WTC11 (cell line): Measurements from ENCODE around the gene CELSR3. TPM values are rescaled to one million over a fixed set of nuclear protein-coding genes. Genes with fewer than 3 reads are reported as not detected.

Source experiments
- ATAC-seq: fragments of 200-7000 bp; cut with Tn5 transposase; 2 replicates; pipeline ENCODE4 v1.10.0; 2021; ENCODE audit warnings: mild to moderate bottlenecking, moderate library complexity
- CTCF ChIA-PET: fragments of 300-600 bp; sonication (Branson Sonifier 250); formaldehyde crosslinking; loops from one replicate; lab custom pipeline; 2021; ENCODE audit warnings: antibody characterized with exemption; lab: Charles Lee
- POLR2A ChIA-PET: fragments of 350-600 bp; sonication (Branson Sonifier 250); formaldehyde crosslinking; loops from one replicate; lab custom pipeline; 2021; ENCODE audit warnings: antibody characterized with exemption; lab: Charles Lee
- DNase-seq: peaks from one replicate; pipeline ENCODE4 v3.0.0; 2021; ENCODE audit warnings: low spot score
- H3K27ac Mint-ChIP-seq: 2 replicates; pipeline ENCODE4 v1.8.0; 2021; ENCODE audit warnings: mixed read lengths
- H3K27me3 Mint-ChIP-seq: 2 replicates; pipeline ENCODE4 v1.8.0; 2021; ENCODE audit warnings: low read depth, mild to moderate bottlenecking, moderate library complexity, mixed read lengths
- H3K36me3 Mint-ChIP-seq: 2 replicates; pipeline ENCODE4 v1.8.0; 2021; ENCODE audit warnings: mixed read lengths
- H3K4me1 Mint-ChIP-seq: 2 replicates; pipeline ENCODE4 v1.8.0; 2022; ENCODE audit warnings: mixed read lengths
- H3K4me3 Mint-ChIP-seq: 2 replicates; pipeline ENCODE4 v1.8.0; 2021; ENCODE audit warnings: mild to moderate bottlenecking, moderate library complexity, mixed read lengths
- H3K9me3 Mint-ChIP-seq: 2 replicates; pipeline ENCODE4 v1.8.0; 2021; ENCODE audit warnings: mixed read lengths
- ATF1 ChIP-seq: sonication (generic); formaldehyde crosslinking; IDR thresholded peaks from 2 replicates; pipeline ENCODE4 v1.8.1; 2023; ENCODE audit warnings: mild to moderate bottlenecking, moderate library complexity, missing genetic modification reagents
- FOXP1 ChIP-seq: sonication (generic); formaldehyde crosslinking; IDR thresholded peaks from 2 replicates; pipeline ENCODE4 v1.8.0; 2022; ENCODE audit warnings: missing genetic modification reagents, mild to moderate bottlenecking, moderate library complexity, borderline replicate concordance
- JUN ChIP-seq: sonication (generic); formaldehyde crosslinking; IDR thresholded peaks from 2 replicates; pipeline ENCODE4 v1.8.0; 2023; ENCODE audit warnings: mild to moderate bottlenecking, missing genetic modification reagents
- ZBTB21 ChIP-seq: sonication (generic); formaldehyde crosslinking; IDR thresholded peaks from 2 replicates; pipeline ENCODE4 v1.8.1; 2023; ENCODE audit warnings: mild to moderate bottlenecking, missing genetic modification reagents, borderline replicate concordance
- ZNF671 ChIP-seq: fragments of 250-450 bp; sonication (Bioruptor Pico); IDR thresholded peaks from 2 replicates; pipeline ENCODE4 v1.8.0; 2021; ENCODE audit warnings: mild to moderate bottlenecking
- total RNA-seq: library from RNA; stranded (reverse); gene quantifications from 3 replicates; pipeline ENCODE4 v1.2.3, GENCODE V29; 2021
- TF ChIP-seq, protein P1 (sequence below): sonication (generic); formaldehyde crosslinking; IDR thresholded peaks from 2 replicates; pipeline ENCODE4 v1.8.1; 2023; ENCODE audit warnings: mild to moderate bottlenecking, missing genetic modification reagents, moderate library complexity
- TF ChIP-seq, protein P2 (sequence below): sonication (generic); formaldehyde crosslinking; IDR thresholded peaks from 2 replicates; pipeline ENCODE4 v1.8.1; 2022; ENCODE audit warnings: mild to moderate bottlenecking, moderate library complexity, missing genetic modification reagents
- TF ChIP-seq, protein P3 (sequence below): fragments of 250-450 bp; sonication (Bioruptor Pico); IDR thresholded peaks from 2 replicates; pipeline ENCODE4 v1.9.0; 2021; ENCODE audit warnings: mild to moderate bottlenecking
- TF ChIP-seq, protein P4 (sequence below): sonication (generic); formaldehyde crosslinking; IDR thresholded peaks from 2 replicates; pipeline ENCODE4 v1.8.0; 2022; ENCODE audit warnings: missing genetic modification reagents
- TF ChIP-seq, protein P5 (sequence below): sonication (generic); formaldehyde crosslinking; IDR thresholded peaks from 2 replicates; pipeline ENCODE4 v1.8.0; 2023; ENCODE audit warnings: missing genetic modification reagents, mild to moderate bottlenecking, borderline replicate concordance
- TF ChIP-seq, protein P6 (sequence below): sonication (generic); formaldehyde crosslinking; IDR thresholded peaks from 2 replicates; pipeline ENCODE4 v1.8.1; 2023; ENCODE audit warnings: mild to moderate bottlenecking, missing genetic modification reagents

Gene CELSR3
- total RNA-seq, 1 experiment from 2014 or later: 27.9 TPM

DNA sequence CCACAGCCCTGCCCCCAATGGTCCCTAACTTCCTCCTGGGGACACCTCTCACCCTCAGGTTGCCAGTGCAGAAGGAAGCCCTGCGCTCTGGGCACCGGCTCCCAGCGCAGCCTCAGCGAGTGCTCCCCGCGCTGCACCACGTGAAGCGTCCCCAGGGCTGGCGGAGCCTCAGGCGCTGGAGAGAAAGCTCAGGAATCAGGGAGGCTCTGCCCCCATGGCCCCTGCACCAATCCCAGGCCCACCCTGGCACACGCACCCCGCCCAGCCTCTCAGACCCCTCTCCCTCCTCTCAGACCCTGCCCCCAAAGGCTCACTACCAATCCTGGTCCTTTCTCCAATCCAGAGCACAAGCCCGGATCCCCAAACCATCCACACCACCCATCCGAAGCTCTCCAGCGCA, 74.5 kb downstream of the CELSR3 start:
- Mint-ChIP-seq H3K27me3 (no peaks in the 10 kb centered on the region; the same call in 1 of the 2 replicates), H3K9me3 (no peaks in the 10 kb centered on the region), H3K27ac (peak overlapping the region; percentile 61; the same call in 1 of the 2 replicates), H3K4me1 (peaks cover 7% of the 10 kb centered on the region), H3K4me3 (no peak overlapping the region), H3K36me3 (no peaks in the 10 kb centered on the region)
- POLR2A ChIA-PET: interaction anchor here (0.5 kb wide), 1 partner anchor 277 kb away, joined by 3 read pairs; no protein-coding TSS in a partner anchor
- DNase-seq (no peak), ATAC-seq (peak; percentile 72)
- TF ChIP-seq ATF1 (CRISPR knock-in tag) (no peak), ZNF671 (no peak), FOXP1 (CRISPR knock-in tag) (no peak), JUN (CRISPR knock-in tag) (no peak), ZBTB21 (CRISPR knock-in tag) (no peak)
- TF ChIP-seq, protein P1, sequence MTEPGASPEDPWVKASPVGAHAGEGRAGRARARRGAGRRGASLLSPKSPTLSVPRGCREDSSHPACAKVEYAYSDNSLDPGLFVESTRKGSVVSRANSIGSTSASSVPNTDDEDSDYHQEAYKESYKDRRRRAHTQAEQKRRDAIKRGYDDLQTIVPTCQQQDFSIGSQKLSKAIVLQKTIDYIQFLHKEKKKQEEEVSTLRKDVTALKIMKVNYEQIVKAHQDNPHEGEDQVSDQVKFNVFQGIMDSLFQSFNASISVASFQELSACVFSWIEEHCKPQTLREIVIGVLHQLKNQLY (CRISPR knock-in tag): no peak
- TF ChIP-seq, protein P2, sequence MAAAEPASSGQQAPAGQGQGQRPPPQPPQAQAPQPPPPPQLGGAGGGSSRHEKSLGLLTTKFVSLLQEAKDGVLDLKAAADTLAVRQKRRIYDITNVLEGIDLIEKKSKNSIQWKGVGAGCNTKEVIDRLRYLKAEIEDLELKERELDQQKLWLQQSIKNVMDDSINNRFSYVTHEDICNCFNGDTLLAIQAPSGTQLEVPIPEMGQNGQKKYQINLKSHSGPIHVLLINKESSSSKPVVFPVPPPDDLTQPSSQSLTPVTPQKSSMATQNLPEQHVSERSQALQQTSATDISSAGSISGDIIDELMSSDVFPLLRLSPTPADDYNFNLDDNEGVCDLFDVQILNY (CRISPR knock-in tag): no peak
- TF ChIP-seq, protein P3, sequence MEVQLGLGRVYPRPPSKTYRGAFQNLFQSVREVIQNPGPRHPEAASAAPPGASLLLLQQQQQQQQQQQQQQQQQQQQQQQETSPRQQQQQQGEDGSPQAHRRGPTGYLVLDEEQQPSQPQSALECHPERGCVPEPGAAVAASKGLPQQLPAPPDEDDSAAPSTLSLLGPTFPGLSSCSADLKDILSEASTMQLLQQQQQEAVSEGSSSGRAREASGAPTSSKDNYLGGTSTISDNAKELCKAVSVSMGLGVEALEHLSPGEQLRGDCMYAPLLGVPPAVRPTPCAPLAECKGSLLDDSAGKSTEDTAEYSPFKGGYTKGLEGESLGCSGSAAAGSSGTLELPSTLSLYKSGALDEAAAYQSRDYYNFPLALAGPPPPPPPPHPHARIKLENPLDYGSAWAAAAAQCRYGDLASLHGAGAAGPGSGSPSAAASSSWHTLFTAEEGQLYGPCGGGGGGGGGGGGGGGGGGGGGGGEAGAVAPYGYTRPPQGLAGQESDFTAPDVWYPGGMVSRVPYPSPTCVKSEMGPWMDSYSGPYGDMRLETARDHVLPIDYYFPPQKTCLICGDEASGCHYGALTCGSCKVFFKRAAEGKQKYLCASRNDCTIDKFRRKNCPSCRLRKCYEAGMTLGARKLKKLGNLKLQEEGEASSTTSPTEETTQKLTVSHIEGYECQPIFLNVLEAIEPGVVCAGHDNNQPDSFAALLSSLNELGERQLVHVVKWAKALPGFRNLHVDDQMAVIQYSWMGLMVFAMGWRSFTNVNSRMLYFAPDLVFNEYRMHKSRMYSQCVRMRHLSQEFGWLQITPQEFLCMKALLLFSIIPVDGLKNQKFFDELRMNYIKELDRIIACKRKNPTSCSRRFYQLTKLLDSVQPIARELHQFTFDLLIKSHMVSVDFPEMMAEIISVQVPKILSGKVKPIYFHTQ (CRISPR knock-in tag): no peak
- TF ChIP-seq, protein P4, sequence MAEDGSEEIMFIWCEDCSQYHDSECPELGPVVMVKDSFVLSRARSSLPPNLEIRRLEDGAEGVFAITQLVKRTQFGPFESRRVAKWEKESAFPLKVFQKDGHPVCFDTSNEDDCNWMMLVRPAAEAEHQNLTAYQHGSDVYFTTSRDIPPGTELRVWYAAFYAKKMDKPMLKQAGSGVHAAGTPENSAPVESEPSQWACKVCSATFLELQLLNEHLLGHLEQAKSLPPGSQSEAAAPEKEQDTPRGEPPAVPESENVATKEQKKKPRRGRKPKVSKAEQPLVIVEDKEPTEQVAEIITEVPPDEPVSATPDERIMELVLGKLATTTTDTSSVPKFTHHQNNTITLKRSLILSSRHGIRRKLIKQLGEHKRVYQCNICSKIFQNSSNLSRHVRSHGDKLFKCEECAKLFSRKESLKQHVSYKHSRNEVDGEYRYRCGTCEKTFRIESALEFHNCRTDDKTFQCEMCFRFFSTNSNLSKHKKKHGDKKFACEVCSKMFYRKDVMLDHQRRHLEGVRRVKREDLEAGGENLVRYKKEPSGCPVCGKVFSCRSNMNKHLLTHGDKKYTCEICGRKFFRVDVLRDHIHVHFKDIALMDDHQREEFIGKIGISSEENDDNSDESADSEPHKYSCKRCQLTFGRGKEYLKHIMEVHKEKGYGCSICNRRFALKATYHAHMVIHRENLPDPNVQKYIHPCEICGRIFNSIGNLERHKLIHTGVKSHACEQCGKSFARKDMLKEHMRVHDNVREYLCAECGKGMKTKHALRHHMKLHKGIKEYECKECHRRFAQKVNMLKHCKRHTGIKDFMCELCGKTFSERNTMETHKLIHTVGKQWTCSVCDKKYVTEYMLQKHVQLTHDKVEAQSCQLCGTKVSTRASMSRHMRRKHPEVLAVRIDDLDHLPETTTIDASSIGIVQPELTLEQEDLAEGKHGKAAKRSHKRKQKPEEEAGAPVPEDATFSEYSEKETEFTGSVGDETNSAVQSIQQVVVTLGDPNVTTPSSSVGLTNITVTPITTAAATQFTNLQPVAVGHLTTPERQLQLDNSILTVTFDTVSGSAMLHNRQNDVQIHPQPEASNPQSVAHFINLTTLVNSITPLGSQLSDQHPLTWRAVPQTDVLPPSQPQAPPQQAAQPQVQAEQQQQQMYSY (CRISPR knock-in tag): no peak
- TF ChIP-seq, protein P5, sequence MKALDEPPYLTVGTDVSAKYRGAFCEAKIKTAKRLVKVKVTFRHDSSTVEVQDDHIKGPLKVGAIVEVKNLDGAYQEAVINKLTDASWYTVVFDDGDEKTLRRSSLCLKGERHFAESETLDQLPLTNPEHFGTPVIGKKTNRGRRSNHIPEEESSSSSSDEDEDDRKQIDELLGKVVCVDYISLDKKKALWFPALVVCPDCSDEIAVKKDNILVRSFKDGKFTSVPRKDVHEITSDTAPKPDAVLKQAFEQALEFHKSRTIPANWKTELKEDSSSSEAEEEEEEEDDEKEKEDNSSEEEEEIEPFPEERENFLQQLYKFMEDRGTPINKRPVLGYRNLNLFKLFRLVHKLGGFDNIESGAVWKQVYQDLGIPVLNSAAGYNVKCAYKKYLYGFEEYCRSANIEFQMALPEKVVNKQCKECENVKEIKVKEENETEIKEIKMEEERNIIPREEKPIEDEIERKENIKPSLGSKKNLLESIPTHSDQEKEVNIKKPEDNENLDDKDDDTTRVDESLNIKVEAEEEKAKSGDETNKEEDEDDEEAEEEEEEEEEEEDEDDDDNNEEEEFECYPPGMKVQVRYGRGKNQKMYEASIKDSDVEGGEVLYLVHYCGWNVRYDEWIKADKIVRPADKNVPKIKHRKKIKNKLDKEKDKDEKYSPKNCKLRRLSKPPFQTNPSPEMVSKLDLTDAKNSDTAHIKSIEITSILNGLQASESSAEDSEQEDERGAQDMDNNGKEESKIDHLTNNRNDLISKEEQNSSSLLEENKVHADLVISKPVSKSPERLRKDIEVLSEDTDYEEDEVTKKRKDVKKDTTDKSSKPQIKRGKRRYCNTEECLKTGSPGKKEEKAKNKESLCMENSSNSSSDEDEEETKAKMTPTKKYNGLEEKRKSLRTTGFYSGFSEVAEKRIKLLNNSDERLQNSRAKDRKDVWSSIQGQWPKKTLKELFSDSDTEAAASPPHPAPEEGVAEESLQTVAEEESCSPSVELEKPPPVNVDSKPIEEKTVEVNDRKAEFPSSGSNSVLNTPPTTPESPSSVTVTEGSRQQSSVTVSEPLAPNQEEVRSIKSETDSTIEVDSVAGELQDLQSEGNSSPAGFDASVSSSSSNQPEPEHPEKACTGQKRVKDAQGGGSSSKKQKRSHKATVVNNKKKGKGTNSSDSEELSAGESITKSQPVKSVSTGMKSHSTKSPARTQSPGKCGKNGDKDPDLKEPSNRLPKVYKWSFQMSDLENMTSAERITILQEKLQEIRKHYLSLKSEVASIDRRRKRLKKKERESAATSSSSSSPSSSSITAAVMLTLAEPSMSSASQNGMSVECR (CRISPR knock-in tag): no peak
- TF ChIP-seq, protein P6, sequence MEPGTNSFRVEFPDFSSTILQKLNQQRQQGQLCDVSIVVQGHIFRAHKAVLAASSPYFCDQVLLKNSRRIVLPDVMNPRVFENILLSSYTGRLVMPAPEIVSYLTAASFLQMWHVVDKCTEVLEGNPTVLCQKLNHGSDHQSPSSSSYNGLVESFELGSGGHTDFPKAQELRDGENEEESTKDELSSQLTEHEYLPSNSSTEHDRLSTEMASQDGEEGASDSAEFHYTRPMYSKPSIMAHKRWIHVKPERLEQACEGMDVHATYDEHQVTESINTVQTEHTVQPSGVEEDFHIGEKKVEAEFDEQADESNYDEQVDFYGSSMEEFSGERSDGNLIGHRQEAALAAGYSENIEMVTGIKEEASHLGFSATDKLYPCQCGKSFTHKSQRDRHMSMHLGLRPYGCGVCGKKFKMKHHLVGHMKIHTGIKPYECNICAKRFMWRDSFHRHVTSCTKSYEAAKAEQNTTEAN (CRISPR knock-in tag): no peak
- CTCF ChIA-PET: interaction anchor here (1.1 to 2.7 kb wide), 3 partner anchors 27 to 188 kb away, joined by 3 to 12 read pairs (median 6); no protein-coding TSS in a partner anchor
